WTC11 (cell line): ENCODE results near the gene SMAD3. TPM values are rescaled to one million over a fixed set of nuclear protein-coding genes. Genes with fewer than 3 reads are reported as not detected.

Source experiments
- ATAC-seq: fragments of 200-7000 bp; cut with Tn5 transposase; 2 replicates; pipeline ENCODE4 v1.10.0; 2021; ENCODE audit warnings: mild to moderate bottlenecking, moderate library complexity
- Bru-seq: library from RNA; stranded (reverse); fragments of 400-500 nt; gene quantifications from one replicate; lab custom pipeline; 2021; lab: Mats Ljungman, UMichigan
- CTCF ChIA-PET: fragments of 300-600 bp; sonication (Branson Sonifier 250); formaldehyde crosslinking; loops from one replicate; lab custom pipeline; 2021; ENCODE audit warnings: antibody characterized with exemption; lab: Charles Lee
- POLR2A ChIA-PET: fragments of 350-600 bp; sonication (Branson Sonifier 250); formaldehyde crosslinking; loops from one replicate; lab custom pipeline; 2021; ENCODE audit warnings: antibody characterized with exemption; lab: Charles Lee
- DNase-seq: peaks from one replicate; pipeline ENCODE4 v3.0.0; 2021; ENCODE audit warnings: low spot score
- H3K27ac Mint-ChIP-seq: 2 replicates; pipeline ENCODE4 v1.8.0; 2021; ENCODE audit warnings: mixed read lengths
- H3K27me3 Mint-ChIP-seq: 2 replicates; pipeline ENCODE4 v1.8.0; 2021; ENCODE audit warnings: low read depth, mild to moderate bottlenecking, moderate library complexity, mixed read lengths
- H3K36me3 Mint-ChIP-seq: 2 replicates; pipeline ENCODE4 v1.8.0; 2021; ENCODE audit warnings: mixed read lengths
- H3K4me1 Mint-ChIP-seq: 2 replicates; pipeline ENCODE4 v1.8.0; 2022; ENCODE audit warnings: mixed read lengths
- H3K4me3 Mint-ChIP-seq: 2 replicates; pipeline ENCODE4 v1.8.0; 2021; ENCODE audit warnings: mild to moderate bottlenecking, moderate library complexity, mixed read lengths
- H3K9me3 Mint-ChIP-seq: 2 replicates; pipeline ENCODE4 v1.8.0; 2021; ENCODE audit warnings: mixed read lengths
- ATF1 ChIP-seq: sonication (generic); formaldehyde crosslinking; IDR thresholded peaks from 2 replicates; pipeline ENCODE4 v1.8.1; 2023; ENCODE audit warnings: mild to moderate bottlenecking, moderate library complexity, missing genetic modification reagents
- CREM ChIP-seq: sonication (generic); formaldehyde crosslinking; IDR thresholded peaks from 2 replicates; pipeline ENCODE4 v1.8.1; 2022; ENCODE audit warnings: mild to moderate bottlenecking, missing genetic modification reagents, moderate library complexity
- EMX1 ChIP-seq: fragments of 250-450 bp; sonication (Bioruptor Pico); IDR thresholded peaks from 2 replicates; pipeline ENCODE4 v1.8.0; 2021; ENCODE audit warnings: mild to moderate bottlenecking
- FOXJ3 ChIP-seq: sonication (generic); formaldehyde crosslinking; IDR thresholded peaks from 2 replicates; pipeline ENCODE4 v1.9.0; 2021; ENCODE audit warnings: missing genetic modification reagents, mild to moderate bottlenecking, borderline replicate concordance
- GRHL2 ChIP-seq: fragments of 250-450 bp; sonication (Bioruptor Pico); IDR thresholded peaks from 2 replicates; pipeline ENCODE4 v1.8.0; 2022; ENCODE audit warnings: mild to moderate bottlenecking, moderate library complexity; ENCODE audit not compliant: insufficient replicate concordance, severe bottlenecking
- GTF2I ChIP-seq: fragments of 250-450 bp; sonication (Bioruptor Pico); conservative IDR thresholded peaks from 2 replicates; pipeline ENCODE4 v1.4.0; 2021; ENCODE audit warnings: mild to moderate bottlenecking
- IRF2 ChIP-seq: sonication (generic); formaldehyde crosslinking; IDR thresholded peaks from 2 replicates; pipeline ENCODE4 v1.8.0; 2022; ENCODE audit warnings: low read depth, missing genetic modification reagents, borderline replicate concordance
- KAT7 ChIP-seq: sonication (generic); formaldehyde crosslinking; IDR thresholded peaks from 2 replicates; pipeline ENCODE4 v1.8.1; 2023; ENCODE audit warnings: missing genetic modification reagents, mild to moderate bottlenecking, borderline replicate concordance
- NR1H2 ChIP-seq: sonication (generic); formaldehyde crosslinking; IDR thresholded peaks from 2 replicates; pipeline ENCODE4 v1.9.0; 2021; ENCODE audit warnings: mild to moderate bottlenecking, moderate library complexity, missing genetic modification reagents
- OVOL2 ChIP-seq: fragments of 250-450 bp; sonication (Bioruptor Pico); IDR thresholded peaks from 2 replicates; pipeline ENCODE4 v1.9.0; 2021; ENCODE audit warnings: mild to moderate bottlenecking, borderline replicate concordance
- PRRX2 ChIP-seq: fragments of 250-450 bp; sonication (Bioruptor Pico); IDR thresholded peaks from 2 replicates; pipeline ENCODE4 v1.8.0; 2021; ENCODE audit warnings: mild to moderate bottlenecking
- SOX15 ChIP-seq: fragments of 250-450 bp; sonication (Bioruptor Pico); IDR thresholded peaks from 2 replicates; pipeline ENCODE4 v1.9.0; 2021; ENCODE audit warnings: mild to moderate bottlenecking
- TCF7 ChIP-seq: sonication (generic); formaldehyde crosslinking; IDR thresholded peaks from 2 replicates; pipeline ENCODE4 v1.8.0; 2022; ENCODE audit warnings: mild to moderate bottlenecking, low read depth, missing genetic modification reagents, moderate library complexity
- ZBTB21 ChIP-seq: sonication (generic); formaldehyde crosslinking; IDR thresholded peaks from 2 replicates; pipeline ENCODE4 v1.8.1; 2023; ENCODE audit warnings: mild to moderate bottlenecking, missing genetic modification reagents, borderline replicate concordance
- ZNF232 ChIP-seq: sonication (generic); formaldehyde crosslinking; IDR thresholded peaks from 2 replicates; pipeline ENCODE4 v1.8.0; 2022; ENCODE audit warnings: mild to moderate bottlenecking, missing genetic modification reagents
- long read RNA-seq, 3 experiments: library from RNA in 1 of 3; library from capped mRNA in 1 of 3; library from polyadenylated mRNA in 1 of 3; unstranded in 2 of 3; stranded (forward) in 1 of 3; transcript quantifications; one replicate each; pipeline ENCODE4 v2.0.0, GENCODE V29; 2021
- total RNA-seq: library from RNA; stranded (reverse); gene quantifications from 3 replicates; pipeline ENCODE4 v1.2.3, GENCODE V29; 2021
- TF ChIP-seq, protein P1 (sequence below): fragments of 250-450 bp; sonication (Bioruptor Pico); IDR thresholded peaks from 2 replicates; pipeline ENCODE4 v1.9.0; 2021; ENCODE audit warnings: moderate library complexity, mild to moderate bottlenecking, inconsistent platforms, borderline replicate concordance
- TF ChIP-seq, protein P2 (sequence below): sonication (generic); formaldehyde crosslinking; IDR thresholded peaks from 2 replicates; pipeline ENCODE4 v1.8.1; 2022; ENCODE audit warnings: mild to moderate bottlenecking, moderate library complexity, missing genetic modification reagents
- TF ChIP-seq, protein P3 (sequence below): sonication (generic); formaldehyde crosslinking; IDR thresholded peaks from 2 replicates; pipeline ENCODE4 v1.8.0; 2022; ENCODE audit warnings: mild to moderate bottlenecking, missing genetic modification reagents
- TF ChIP-seq, protein P4 (sequence below): sonication (generic); formaldehyde crosslinking; IDR thresholded peaks from 2 replicates; pipeline ENCODE4 v1.8.1; 2022; ENCODE audit warnings: missing genetic modification reagents, borderline replicate concordance
- TF ChIP-seq, protein P5 (sequence below): sonication (generic); formaldehyde crosslinking; IDR thresholded peaks from 2 replicates; pipeline ENCODE4 v1.8.0; 2023; ENCODE audit warnings: missing genetic modification reagents
- TF ChIP-seq, protein P6 (sequence below): sonication (generic); formaldehyde crosslinking; IDR thresholded peaks from 2 replicates; pipeline ENCODE4 v1.8.1; 2023; ENCODE audit warnings: mild to moderate bottlenecking, missing genetic modification reagents
- TF ChIP-seq, protein P7 (sequence below): sonication (generic); formaldehyde crosslinking; IDR thresholded peaks from 2 replicates; pipeline ENCODE4 v1.8.1; 2023; ENCODE audit warnings: mild to moderate bottlenecking, missing genetic modification reagents, moderate library complexity
- TF ChIP-seq, protein P8 (sequence below): sonication (generic); formaldehyde crosslinking; conservative IDR thresholded peaks from 2 replicates; pipeline ENCODE4 v1.8.1; 2022; ENCODE audit warnings: mild to moderate bottlenecking, missing genetic modification reagents

Gene SMAD3
- 20.2 to 34.6 TPM (median 25.0 TPM) in 3 replicates for total RNA-seq
- percentile 81 among the genes with signal in this experiment for Bru-seq, nascent RNA
- long read RNA-seq, experiment 1, full-length matches to known transcripts, result 59 of 92 reads
- long read RNA-seq, experiment 1, partial matches to known transcripts, result 23 of 92 reads
- long read RNA-seq, experiment 1, other reads (novel, unspliced or antisense), result 10 of 92 reads
- long read RNA-seq, experiment 2, full-length matches to known transcripts, result 5 of 23 reads
- long read RNA-seq, experiment 2, partial matches to known transcripts, result 0 of 23 reads
- long read RNA-seq, experiment 2, other reads (novel, unspliced or antisense), result 18 of 23 reads
- long read RNA-seq, experiment 3, partial matches to known transcripts, result 0 of 2 reads
- long read RNA-seq, experiment 3, other reads (novel, unspliced or antisense), result 1 of 2 reads

DNA sequence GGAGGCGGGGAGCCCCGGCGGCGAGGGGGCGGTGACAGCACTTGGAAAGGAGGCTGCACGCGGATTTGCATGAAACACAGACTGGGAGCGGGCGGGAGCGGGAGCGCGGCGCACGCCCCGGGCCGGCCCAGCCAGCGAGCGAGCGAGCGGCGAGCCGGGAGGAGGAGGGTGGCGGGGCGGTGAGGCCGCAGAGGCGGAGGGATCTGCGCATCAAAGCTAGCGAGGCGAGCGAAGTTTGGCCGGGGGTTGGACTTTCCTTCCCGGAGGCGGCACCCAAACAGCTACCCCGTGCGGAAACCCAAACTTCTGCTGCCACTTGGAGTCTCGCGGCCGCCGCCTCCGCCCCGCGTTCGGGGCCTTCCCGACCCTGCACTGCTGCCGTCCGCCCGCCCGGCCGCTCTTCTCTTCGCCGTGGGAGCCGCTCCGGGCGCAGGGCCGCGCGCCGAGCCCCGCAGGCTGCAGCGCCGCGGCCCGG, at the start of gene SMAD3:
TSS of gene SMAD3 (plus strand) at position 72 of the 475 bp plus-strand sequence. CDS start 553 bp downstream, outside the sequence.
- CTCF ChIA-PET, result interaction anchor here (0.7 to 1.3 kb wide), 2 partner anchors 35 to 119 kb away, joined by 6 read pairs; no protein-coding TSS in a partner anchor
- peak; percentile 85 for DNase-seq
- peaks cover 52% of the 10 kb centered on the region for H3K4me1 Mint-ChIP-seq
- no peaks in the 10 kb centered on the region for H3K9me3 Mint-ChIP-seq
- peaks cover 31% of the 10 kb centered on the region for H3K27me3 Mint-ChIP-seq
- H3K36me3 Mint-ChIP-seq, result no peaks in the 10 kb centered on the region
- H3K4me3 Mint-ChIP-seq, result peak within 1 kb of the TSS; percentile 92
- POLR2A ChIA-PET, result interaction anchor here (0.6 to 0.7 kb wide), 4 partner anchors 35 to 189 kb away, joined by 3 to 4 read pairs (median 3); partner anchors contain the start of genes AAGAB and IQCH
- TF ChIP-seq, protein P1, sequence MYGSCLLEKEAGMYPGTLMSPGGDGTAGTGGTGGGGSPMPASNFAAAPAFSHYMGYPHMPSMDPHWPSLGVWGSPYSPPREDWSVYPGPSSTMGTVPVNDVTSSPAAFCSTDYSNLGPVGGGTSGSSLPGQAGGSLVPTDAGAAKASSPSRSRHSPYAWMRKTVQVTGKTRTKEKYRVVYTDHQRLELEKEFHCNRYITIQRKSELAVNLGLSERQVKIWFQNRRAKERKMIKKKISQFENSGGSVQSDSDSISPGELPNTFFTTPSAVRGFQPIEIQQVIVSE (CRISPR knock-in tag), result no peak
- no peak for TF ChIP-seq CREM (CRISPR knock-in tag)
- TF ChIP-seq, protein P2, sequence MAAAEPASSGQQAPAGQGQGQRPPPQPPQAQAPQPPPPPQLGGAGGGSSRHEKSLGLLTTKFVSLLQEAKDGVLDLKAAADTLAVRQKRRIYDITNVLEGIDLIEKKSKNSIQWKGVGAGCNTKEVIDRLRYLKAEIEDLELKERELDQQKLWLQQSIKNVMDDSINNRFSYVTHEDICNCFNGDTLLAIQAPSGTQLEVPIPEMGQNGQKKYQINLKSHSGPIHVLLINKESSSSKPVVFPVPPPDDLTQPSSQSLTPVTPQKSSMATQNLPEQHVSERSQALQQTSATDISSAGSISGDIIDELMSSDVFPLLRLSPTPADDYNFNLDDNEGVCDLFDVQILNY (CRISPR knock-in tag), result peak; percentile 31; the same call in 1 of the 2 replicates
- no peak for TF ChIP-seq ATF1
- TF ChIP-seq, protein P3, sequence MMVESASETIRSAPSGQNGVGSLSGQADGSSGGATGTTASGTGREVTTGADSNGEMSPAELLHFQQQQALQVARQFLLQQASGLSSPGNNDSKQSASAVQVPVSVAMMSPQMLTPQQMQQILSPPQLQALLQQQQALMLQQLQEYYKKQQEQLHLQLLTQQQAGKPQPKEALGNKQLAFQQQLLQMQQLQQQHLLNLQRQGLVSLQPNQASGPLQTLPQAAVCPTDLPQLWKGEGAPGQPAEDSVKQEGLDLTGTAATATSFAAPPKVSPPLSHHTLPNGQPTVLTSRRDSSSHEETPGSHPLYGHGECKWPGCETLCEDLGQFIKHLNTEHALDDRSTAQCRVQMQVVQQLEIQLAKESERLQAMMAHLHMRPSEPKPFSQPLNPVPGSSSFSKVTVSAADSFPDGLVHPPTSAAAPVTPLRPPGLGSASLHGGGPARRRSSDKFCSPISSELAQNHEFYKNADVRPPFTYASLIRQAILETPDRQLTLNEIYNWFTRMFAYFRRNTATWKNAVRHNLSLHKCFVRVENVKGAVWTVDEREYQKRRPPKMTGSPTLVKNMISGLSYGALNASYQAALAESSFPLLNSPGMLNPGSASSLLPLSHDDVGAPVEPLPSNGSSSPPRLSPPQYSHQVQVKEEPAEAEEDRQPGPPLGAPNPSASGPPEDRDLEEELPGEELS (CRISPR knock-in tag), result peak; percentile 53; the same call in 1 of the 2 replicates
- no peak for TF ChIP-seq GTF2I
- peak; percentile 50 for ATAC-seq
- peak within 1 kb of the TSS; percentile 95 for H3K27ac Mint-ChIP-seq

DNA sequence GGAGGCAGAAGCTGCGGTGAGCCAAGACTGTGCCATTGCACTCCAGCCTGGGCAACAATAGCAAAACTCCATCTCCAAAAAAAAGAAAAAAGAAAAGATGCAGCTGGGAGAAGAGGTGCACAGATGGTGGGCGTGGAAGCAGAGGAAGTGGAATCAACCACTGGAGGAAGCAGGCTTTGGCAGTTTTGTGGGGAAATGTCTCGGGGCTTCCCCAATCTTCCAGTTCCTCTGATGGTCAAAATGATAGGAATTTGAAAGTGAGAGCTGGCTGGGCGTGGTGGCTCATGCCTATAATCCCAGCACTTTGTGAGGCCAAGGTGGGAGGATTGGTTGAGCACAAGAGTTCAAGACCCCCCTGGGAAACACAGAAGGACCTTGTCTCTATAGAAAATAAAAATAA, 48.1 kb upstream of the SMAD3 start:
- Mint-ChIP-seq H3K9me3 (no peaks in the 10 kb centered on the region), H3K27me3 (no peaks in the 10 kb centered on the region), H3K36me3 (no peaks in the 10 kb centered on the region), H3K4me1 (peaks cover 42% of the 10 kb centered on the region), H3K4me3 (no peak overlapping the region), H3K27ac (no peak overlapping the region)
- DNase-seq, result no peak
- TF ChIP-seq, protein P4, sequence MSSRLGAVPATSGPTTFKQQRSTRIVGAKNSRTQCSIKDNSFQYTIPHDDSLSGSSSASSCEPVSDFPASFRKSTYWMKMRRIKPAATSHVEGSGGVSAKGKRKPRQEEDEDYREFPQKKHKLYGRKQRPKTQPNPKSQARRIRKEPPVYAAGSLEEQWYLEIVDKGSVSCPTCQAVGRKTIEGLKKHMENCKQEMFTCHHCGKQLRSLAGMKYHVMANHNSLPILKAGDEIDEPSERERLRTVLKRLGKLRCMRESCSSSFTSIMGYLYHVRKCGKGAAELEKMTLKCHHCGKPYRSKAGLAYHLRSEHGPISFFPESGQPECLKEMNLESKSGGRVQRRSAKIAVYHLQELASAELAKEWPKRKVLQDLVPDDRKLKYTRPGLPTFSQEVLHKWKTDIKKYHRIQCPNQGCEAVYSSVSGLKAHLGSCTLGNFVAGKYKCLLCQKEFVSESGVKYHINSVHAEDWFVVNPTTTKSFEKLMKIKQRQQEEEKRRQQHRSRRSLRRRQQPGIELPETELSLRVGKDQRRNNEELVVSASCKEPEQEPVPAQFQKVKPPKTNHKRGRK (CRISPR knock-in tag), result no peak
- TF ChIP-seq EMX1 (CRISPR knock-in tag), result no peak
- TF ChIP-seq, protein P5, sequence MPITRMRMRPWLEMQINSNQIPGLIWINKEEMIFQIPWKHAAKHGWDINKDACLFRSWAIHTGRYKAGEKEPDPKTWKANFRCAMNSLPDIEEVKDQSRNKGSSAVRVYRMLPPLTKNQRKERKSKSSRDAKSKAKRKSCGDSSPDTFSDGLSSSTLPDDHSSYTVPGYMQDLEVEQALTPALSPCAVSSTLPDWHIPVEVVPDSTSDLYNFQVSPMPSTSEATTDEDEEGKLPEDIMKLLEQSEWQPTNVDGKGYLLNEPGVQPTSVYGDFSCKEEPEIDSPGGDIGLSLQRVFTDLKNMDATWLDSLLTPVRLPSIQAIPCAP, result no peak
- TF ChIP-seq KAT7 (CRISPR knock-in tag), result no peak
- TF ChIP-seq IRF2 (CRISPR knock-in tag), result no peak
- no peak for TF ChIP-seq NR1H2 (CRISPR knock-in tag)
- no peak for TF ChIP-seq GRHL2 (CRISPR knock-in tag)
- TF ChIP-seq OVOL2 (CRISPR knock-in tag), result no peak
- TF ChIP-seq, protein P6, sequence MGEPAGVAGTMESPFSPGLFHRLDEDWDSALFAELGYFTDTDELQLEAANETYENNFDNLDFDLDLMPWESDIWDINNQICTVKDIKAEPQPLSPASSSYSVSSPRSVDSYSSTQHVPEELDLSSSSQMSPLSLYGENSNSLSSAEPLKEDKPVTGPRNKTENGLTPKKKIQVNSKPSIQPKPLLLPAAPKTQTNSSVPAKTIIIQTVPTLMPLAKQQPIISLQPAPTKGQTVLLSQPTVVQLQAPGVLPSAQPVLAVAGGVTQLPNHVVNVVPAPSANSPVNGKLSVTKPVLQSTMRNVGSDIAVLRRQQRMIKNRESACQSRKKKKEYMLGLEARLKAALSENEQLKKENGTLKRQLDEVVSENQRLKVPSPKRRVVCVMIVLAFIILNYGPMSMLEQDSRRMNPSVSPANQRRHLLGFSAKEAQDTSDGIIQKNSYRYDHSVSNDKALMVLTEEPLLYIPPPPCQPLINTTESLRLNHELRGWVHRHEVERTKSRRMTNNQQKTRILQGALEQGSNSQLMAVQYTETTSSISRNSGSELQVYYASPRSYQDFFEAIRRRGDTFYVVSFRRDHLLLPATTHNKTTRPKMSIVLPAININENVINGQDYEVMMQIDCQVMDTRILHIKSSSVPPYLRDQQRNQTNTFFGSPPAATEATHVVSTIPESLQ (CRISPR knock-in tag), result no peak
- TF ChIP-seq ZBTB21 (CRISPR knock-in tag), result no peak
- TF ChIP-seq, protein P2 (CRISPR knock-in tag), result no peak
- TF ChIP-seq ZNF232 (CRISPR knock-in tag), result no peak
- TF ChIP-seq PRRX2 (CRISPR knock-in tag), result no peak
- TF ChIP-seq, protein P7, sequence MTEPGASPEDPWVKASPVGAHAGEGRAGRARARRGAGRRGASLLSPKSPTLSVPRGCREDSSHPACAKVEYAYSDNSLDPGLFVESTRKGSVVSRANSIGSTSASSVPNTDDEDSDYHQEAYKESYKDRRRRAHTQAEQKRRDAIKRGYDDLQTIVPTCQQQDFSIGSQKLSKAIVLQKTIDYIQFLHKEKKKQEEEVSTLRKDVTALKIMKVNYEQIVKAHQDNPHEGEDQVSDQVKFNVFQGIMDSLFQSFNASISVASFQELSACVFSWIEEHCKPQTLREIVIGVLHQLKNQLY, result no peak
- no peak for TF ChIP-seq SOX15
- TF ChIP-seq, protein P8, sequence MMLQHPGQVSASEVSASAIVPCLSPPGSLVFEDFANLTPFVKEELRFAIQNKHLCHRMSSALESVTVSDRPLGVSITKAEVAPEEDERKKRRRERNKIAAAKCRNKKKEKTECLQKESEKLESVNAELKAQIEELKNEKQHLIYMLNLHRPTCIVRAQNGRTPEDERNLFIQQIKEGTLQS, result no peak
- TF ChIP-seq TCF7, result no peak
- TF ChIP-seq FOXJ3, result no peak
- ATAC-seq, result no peak
- CTCF ChIA-PET, result no interaction called here
- POLR2A ChIA-PET, result interaction anchor here (0.7 to 0.9 kb wide), 2 partner anchors 191 to 1064 kb away, joined by 3 to 4 read pairs; no protein-coding TSS in a partner anchor
